GM19043 (cell line): ENCODE data around the gene LARP4B.

ENCODE experiments used
- ATAC-seq: cut with Tn5 transposase; IDR thresholded peaks from one replicate; pipeline ENCODE4 v1.9.1; 2021; ENCODE audit warnings: low read depth; ENCODE audit not compliant: unreplicated experiment

LARP4B gene

DNA sequence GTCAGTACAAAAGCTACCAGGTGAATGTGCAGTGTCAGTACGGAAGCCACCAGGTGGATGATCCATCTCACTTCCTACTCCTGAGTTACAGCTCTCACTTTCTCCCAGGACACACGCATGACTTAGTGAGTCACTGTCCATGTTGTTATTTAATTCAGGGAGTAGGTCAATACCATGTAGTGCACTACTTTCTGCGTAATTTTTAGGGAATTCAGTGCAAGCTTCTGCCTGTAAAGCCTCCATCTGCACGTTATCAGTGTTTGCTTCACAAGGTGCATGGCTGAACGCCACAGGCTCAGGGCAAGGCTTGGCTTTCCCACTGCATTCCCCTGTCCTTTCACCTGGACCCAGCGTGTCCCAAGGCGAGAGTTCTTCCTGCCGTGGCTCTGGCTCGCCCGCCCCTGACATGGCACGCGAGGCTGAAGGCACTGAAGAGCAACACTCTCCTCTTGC is 59.5 kb downstream of the LARP4B start:
- no peak for ATAC-seq

- no peak for ATAC-seq
Measured at GRCh38 chr10:870564-871166, 60.8 kb downstream of the LARP4B start.

GRCh38 chr10:869171-869570 is 62.3 kb downstream of the LARP4B start:
- ATAC-seq: no peak

- ATAC-seq: no peak
Measured at GRCh38 chr10:867807-868206, 63.7 kb downstream of the LARP4B start.

GRCh38 chr10:866577-866941 is 64.9 kb downstream of the LARP4B start:
- no peak for ATAC-seq

DNA sequence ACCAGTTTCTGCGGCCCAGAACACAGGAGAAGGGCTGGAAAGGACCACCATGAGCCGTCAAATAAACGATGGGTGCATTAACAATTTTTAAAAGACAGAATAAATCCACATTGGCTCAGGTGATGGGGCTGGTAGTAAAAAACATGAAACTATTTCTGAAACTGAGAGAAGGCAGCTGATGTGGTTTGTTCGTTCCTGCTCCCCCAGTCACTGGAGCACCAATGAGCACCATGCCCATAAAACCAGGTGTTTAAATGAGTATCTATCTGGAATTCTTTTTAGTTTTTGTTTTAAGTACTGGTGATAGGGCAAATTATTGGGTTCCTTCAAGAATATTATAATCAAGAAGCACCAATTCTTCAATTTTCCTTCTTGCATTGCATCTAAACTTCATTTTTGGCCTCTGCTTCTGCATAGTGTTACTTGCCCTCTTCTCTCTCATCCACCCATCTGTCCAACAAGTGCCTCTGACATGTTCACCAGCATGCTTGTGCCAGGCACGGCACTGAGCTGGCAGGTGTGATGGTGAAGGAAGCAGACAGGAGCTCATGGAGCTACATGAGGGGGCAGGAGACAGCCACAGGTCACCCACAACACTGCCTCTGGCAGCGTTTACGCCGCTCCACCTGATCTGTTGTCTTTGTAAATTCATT is 65.5 kb downstream of the LARP4B start:
- no peak for ATAC-seq

DNA sequence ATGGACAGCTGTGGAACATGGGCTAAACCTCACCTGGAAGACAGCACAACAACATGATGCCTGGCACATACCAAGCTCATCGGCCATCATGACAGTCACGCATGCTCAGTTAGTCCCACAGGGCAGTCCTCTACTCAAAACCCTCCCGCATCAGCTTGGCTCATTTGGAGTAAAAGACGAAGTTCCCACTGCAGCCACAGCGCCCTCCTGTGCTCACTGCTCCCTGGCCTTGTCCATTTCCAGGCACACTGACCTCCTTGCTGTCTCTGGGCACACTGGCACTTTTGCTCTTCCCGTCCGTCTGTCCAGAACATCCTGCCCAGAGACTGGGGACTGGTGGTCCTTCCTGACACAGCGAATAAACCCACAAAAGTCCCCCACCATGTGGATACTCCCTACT is 66.2 kb downstream of the LARP4B start:
- ATAC-seq: no peak

GRCh38 chr10:860519-860918 is 71.0 kb downstream of the LARP4B start:
- ATAC-seq: no peak

DNA sequence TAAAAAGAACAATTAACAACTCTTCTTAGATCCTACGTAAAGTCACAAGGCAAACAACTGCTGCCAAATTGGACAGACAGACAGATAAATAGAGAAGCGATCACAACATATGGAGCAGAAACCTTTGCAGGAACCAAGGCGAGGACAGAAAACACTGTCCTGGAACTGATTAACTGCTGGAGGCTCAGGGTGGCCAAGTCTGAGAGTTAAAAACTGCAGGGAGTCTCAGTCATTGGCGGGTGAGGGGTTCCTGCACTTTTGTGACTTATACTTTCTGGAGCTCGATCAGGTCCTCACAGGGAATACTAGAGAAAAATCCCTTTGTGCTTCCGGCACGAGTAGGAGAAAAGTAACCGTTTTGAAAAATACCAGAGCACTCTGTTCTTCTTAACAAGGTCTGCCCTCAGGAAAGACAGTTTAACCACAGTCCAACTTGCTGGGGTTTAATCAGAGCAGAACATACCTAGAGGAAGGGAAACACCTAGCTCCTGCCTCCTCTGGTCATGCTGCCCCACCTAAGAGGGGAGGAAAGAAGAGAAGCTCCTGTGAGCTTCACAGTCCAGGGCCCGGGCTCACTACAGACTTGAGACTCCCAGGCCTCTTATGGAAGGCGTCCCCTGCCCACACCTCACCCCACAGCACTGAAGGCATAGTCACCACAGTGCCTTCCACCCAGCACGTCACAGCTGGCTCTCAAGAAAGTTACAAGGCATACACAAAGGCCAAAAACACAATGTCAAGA is 74.9 kb downstream of the LARP4B start:
- ATAC-seq: no peak

DNA sequence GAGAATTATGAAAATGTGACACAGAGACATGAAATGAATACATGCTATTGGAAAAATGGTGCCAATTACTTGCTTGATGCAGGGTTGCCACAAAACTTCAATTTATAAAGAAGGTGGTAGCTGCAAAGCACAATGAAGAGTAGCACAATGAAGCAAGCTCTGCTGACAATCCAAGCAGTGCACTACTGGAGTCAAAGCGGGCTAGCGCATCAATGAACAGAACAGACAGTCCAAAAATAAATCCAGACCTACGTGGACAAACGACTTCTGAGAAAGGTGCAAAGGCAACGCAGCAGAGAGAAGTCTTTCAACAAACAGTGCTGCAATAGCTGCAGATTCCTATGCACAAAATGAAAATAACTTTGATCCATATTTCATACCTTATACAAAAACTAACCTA is 75.8 kb downstream of the LARP4B start:
- ATAC-seq: no peak

GRCh38 chr10:855079-855478 is 76.4 kb downstream of the LARP4B start:
- no peak for ATAC-seq

DNA sequence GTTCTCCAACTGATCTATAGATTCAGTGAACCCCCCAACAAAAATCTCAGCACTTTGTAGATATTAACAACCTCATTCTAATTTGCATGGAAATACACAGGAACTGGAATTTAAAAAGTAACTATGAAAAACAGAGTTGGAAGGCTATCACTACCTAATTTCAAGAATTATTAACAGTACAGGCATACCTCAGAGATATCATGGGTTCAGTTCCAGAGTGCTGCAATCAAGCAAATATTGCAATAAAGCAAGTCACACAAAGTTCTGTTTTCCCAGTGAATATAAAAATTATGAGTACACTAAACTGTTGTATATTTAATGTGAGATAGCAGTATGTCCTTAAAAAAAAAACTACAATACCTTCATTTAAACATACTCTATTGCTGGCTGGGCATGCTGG is 78.5 kb downstream of the LARP4B start:
- no peak for ATAC-seq

GRCh38 chr10:852386-852785 is 79.1 kb downstream of the LARP4B start:
- peak; percentile 27 for ATAC-seq

GRCh38 chr10:851901-852300 is 79.6 kb downstream of the LARP4B start:
- peak; percentile 90 for ATAC-seq

DNA sequence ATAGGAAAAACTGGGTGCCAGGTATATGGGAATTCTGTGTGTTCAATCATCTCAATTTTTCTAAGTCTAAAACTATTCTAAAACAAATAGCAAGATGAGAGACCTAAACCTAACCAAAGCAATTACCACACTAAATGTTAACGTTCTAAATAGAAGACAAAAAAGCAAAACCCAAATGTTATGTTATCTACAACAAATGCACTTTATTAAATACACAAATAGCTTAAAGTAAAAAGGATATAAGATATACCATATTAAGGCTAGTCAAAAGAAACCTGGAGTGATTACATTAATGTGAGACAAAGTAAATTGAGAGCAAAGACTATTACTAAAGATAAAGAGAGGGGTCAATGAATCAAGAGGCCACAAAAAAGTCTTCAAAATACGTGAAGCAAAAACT is 81.4 kb downstream of the LARP4B start:
- ATAC-seq: no peak

- ATAC-seq: no peak
Measured at GRCh38 chr10:847868-848267, 83.6 kb downstream of the LARP4B start.

GRCh38 chr10:846126-846685 is 85.3 kb downstream of the LARP4B start:
- ATAC-seq: no peak

GRCh38 chr10:845526-845925 is 86.0 kb downstream of the LARP4B start:
- ATAC-seq: no peak

GRCh38 chr10:844552-844951 is 87.0 kb downstream of the LARP4B start:
- no peak for ATAC-seq

DNA sequence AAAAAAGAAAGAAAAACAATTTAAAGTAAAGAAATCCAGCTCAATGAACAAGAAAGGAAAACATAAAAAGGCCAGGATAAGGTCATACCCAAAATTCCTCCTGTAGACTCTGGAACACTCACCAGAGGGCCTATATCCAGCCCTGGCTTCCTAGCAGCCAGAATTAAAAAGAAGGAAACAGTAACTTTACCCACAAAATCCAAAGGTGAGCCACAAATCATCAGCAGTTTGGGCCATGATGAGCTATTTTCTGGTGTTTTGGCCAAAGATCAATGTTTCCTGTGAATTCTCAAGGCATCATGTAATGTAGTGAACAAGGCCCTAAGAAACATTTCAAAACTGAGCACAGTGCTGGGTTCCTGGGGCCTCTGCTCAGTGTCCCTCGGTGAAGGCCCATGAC is 87.8 kb downstream of the LARP4B start:
- ATAC-seq: no peak

- ATAC-seq: no peak
Measured at GRCh38 chr10:842795-843194, 88.7 kb downstream of the LARP4B start.

DNA sequence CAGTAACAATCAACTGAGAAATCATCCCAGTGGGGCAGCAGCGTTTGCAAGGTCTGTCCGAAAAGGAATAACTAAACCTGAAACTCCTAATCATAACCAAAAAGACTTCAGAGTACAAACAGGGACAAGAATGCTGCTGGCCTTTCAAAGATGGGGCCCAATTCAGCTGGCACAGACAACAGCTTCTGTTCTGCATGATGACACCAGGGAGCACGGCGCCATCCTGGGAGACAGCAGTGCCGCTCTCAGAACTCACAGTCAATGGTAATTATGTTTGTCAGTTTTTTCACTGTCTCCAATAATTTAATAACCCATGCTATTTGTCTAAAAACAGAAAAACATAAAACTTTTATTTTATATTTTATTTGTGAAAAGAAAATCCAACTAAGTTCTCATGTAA is 90.0 kb downstream of the LARP4B start:
- ATAC-seq: no peak
